Cardiac ventricle fibroblast (primary cell): ENCODE measurements around the gene RUFY3. TPM values are rescaled to one million over a fixed set of nuclear protein-coding genes. Genes with fewer than 3 reads are reported as not detected.

Source experiments
- total RNA-seq: library from RNA; depleted of rRNA; stranded (reverse); fragments of >200 nt; gene quantifications from 2 replicates; pipeline ENCODE4 v1.2.3, GENCODE V29; 2015

Gene RUFY3
- total RNA-seq, result 17.0 and 22.5 TPM in 2 replicates

GRCh38 chr4:70721747-70722146 lies at the start of gene RUFY3:
Gene RUFY3 (plus strand): TSS chr4:70721964. CDS start chr4:70722574, 610 bp downstream.

GRCh38 chr4:70687821-70688794 lies 33.7 kb upstream of the RUFY3 start, which contains the start of gene UTP3:
Gene UTP3 (plus strand): TSS chr4:70688532. CDS start chr4:70688678, 146 bp downstream.

GRCh38 chr4:70839589-70840093 lies 117.9 kb downstream of the RUFY3 start, which contains the start of gene GRSF1:
Gene GRSF1 (minus strand): TSS chr4:70839890. CDS start chr4:70839827, 63 bp downstream.

Other genes with a start within 250 kb of the RUFY3 start
- not detected in 2 replicates for gene MUC7, start 249.8 kb upstream of the RUFY3 start, total RNA-seq
- not detected in 2 replicates for gene AMTN, start 203.4 kb upstream of the RUFY3 start, total RNA-seq
- not detected in 2 replicates for gene AMBN, start 129.7 kb upstream of the RUFY3 start, total RNA-seq
- gene ENAM, start 93.2 kb upstream of the RUFY3 start, total RNA-seq, result not detected in 2 replicates
- 0.10 and 0.12 TPM in 2 replicates for gene JCHAIN, start 55.5 kb upstream of the RUFY3 start, total RNA-seq
- gene UTP3, start 33.4 kb upstream of the RUFY3 start, total RNA-seq, result 14.3 and 15.7 TPM in 2 replicates
- 50.8 and 61.3 TPM in 2 replicates for gene GRSF1, start 117.9 kb downstream of the RUFY3 start, total RNA-seq
- gene MOB1B, start 180.4 kb downstream of the RUFY3 start, total RNA-seq, result 6.9 and 9.2 TPM in 2 replicates